Suprapubic skin (tissue), 4 donors: Measurements from ENCODE around the gene CDK2.

Experiments used
- EP300 ChIP-seq: sonication (generic); formaldehyde crosslinking; IDR thresholded peaks from one replicate; pipeline ENCODE4 v1.6.1; 2017; ENCODE audit warnings: antibody characterized with exemption
- POLR2A ChIP-seq, 2 donors: fragments of 450-650 bp; IDR thresholded peaks; one replicate each; pipeline ENCODE4 v1.6.1; 2017; ENCODE audit warnings: antibody characterized with exemption in 2 of 2, mild to moderate bottlenecking in 2 of 2, moderate library complexity in 2 of 2
- POLR2AphosphoS5 ChIP-seq, 3 donors: sonication (generic); formaldehyde crosslinking; IDR thresholded peaks; one replicate each; pipeline ENCODE4 v1.6.1; 2017; ENCODE audit warnings: antibody characterized with exemption in 3 of 3
- TF ChIP-seq, protein P1 (sequence below), 2 donors: fragments of 200-600 bp in 1 of 2; fragments of 450-650 bp in 1 of 2; sonication (generic) in 1 of 2; IDR thresholded peaks; one replicate each; pipeline ENCODE4 v1.5.1; 2016 to 2019; ENCODE audit warnings: antibody characterized with exemption in 2 of 2, mild to moderate bottlenecking in 1 of 2, moderate library complexity in 1 of 2

DNA sequence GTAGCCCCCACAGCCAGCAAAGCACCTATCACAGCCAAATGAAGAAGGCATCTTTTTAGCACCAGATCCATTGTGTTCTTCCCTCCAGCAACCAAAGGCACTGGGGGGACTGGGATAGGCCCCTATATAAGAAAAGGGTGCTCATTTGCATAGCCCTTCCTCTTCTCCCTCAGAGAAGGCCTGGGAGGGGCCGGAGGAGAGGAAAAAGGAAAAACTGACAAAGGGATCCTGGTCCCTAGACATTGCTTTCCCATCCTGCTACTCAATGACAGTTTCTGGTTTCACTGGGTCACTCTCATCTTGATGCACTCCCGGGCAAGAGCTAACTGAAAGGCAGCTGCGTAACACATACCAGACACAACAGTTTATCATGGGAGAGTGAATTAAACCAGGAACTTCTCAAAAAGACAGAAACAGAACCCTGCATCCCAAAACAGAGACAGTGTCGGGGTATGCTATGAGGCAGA is 656 bp upstream of the CDK2 start, which contains the start of gene PMEL:
- TF ChIP-seq, protein P1, sequence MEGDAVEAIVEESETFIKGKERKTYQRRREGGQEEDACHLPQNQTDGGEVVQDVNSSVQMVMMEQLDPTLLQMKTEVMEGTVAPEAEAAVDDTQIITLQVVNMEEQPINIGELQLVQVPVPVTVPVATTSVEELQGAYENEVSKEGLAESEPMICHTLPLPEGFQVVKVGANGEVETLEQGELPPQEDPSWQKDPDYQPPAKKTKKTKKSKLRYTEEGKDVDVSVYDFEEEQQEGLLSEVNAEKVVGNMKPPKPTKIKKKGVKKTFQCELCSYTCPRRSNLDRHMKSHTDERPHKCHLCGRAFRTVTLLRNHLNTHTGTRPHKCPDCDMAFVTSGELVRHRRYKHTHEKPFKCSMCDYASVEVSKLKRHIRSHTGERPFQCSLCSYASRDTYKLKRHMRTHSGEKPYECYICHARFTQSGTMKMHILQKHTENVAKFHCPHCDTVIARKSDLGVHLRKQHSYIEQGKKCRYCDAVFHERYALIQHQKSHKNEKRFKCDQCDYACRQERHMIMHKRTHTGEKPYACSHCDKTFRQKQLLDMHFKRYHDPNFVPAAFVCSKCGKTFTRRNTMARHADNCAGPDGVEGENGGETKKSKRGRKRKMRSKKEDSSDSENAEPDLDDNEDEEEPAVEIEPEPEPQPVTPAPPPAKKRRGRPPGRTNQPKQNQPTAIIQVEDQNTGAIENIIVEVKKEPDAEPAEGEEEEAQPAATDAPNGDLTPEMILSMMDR (IDR thresholded peaks at IDR 0.05): no peak
- TF ChIP-seq EP300 (no peak), POLR2AphosphoS5 (IDR thresholded peaks at IDR 0.05) (no peak), POLR2A (IDR thresholded peaks at IDR 0.05) (no peak)
